Epithelial cell of proximal tubule (primary cell): Measurements from ENCODE around the gene CHST13. TPM values are rescaled to one million over a fixed set of nuclear protein-coding genes. Genes with fewer than 3 reads are reported as not detected.

Source experiments
- DNase-seq: peaks from one replicate; pipeline ENCODE4 v3.0.0-alpha.2; 2011; ENCODE audit warnings: low read depth
- H3K4me3 ChIP-seq: 2 replicates; pipeline ENCODE4 v1.5.1; 2011; ENCODE audit warnings: low read depth, mild to moderate bottlenecking, low read length
- CTCF ChIP-seq: conservative IDR thresholded peaks from 2 replicates; pipeline ENCODE4 v1.5.1; 2012; ENCODE audit warnings: low read depth, mild to moderate bottlenecking, low read length
- total RNA-seq: library from RNA; depleted of rRNA; stranded (reverse); fragments of >200 nt; gene quantifications from 2 replicates; pipeline ENCODE4 v1.2.3, GENCODE V29; 2015

The CHST13 gene
- total RNA-seq, 1 donor from 2014 or later: 0.29 TPM

- TF ChIP-seq CTCF: no peak
- no peak for DNase-seq
- H3K4me3 ChIP-seq: no peak overlapping the region
Measured at GRCh38 chr3:126554560-126555525, 30.9 kb downstream of the CHST13 start.

- H3K4me3 ChIP-seq: no peak overlapping the region
- no peak for DNase-seq
- no peak for TF ChIP-seq CTCF
Measured at GRCh38 chr3:126555795-126556636, 32.1 kb downstream of the CHST13 start.

- TF ChIP-seq CTCF: no peak
- H3K4me3 ChIP-seq: no peak overlapping the region
- DNase-seq: no peak
Measured at GRCh38 chr3:126556637-126557414, 32.9 kb downstream of the CHST13 start.

- H3K4me3 ChIP-seq: no peak overlapping the region
- TF ChIP-seq CTCF: no peak
- no peak for DNase-seq
Measured at GRCh38 chr3:126557415-126557745, 33.4 kb downstream of the CHST13 start.

- DNase-seq: no peak
- TF ChIP-seq CTCF: no peak
- H3K4me3 ChIP-seq: no peak overlapping the region
Measured at GRCh38 chr3:126557761-126558160, 33.8 kb downstream of the CHST13 start.

- no peak within 1 kb of the TSS for H3K4me3 ChIP-seq
- DNase-seq: no peak
- no peak for TF ChIP-seq CTCF
Measured at GRCh38 chr3:126558336-126559071, 34.5 kb downstream of the CHST13 start, which contains the start of gene C3orf22. TSS of gene C3orf22 (minus strand) at chr3:126558932. CDS start at chr3:126553390, 5,542 bp downstream.
